ENCODE measurements around the gene DNPEP. TPM values are rescaled to one million over a fixed set of nuclear protein-coding genes. Genes with fewer than 3 reads are reported as not detected.
"Not testable (repeated sequence)": the region's sequence is repeated elsewhere in the genome, so short reads cannot be mapped to it uniquely, and the experiment has no call there.

Gene DNPEP
- total RNA-seq, 1 experiment from 2014 or later: 69.2 TPM

DNA sequence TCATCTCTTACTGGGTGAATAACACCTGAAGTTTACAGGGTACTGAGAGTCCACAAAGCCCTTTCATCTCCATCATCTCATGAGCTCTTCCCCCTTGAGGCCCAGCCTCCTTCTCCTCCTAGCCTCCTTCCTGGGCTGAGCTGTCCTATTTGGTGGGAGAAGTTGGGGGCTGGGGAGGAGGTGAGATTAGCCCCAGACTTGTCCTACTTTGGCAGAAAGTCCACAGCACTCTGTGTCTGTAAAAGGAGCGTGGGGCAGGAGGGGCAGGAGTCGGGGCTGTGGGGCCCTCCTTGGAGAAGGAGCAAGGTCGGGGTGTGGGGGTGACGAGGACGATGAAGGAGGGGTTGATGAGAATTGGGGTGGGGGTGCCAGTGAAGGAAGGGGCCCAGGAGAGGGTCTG, 20.5 kb upstream of the DNPEP start:
- DNase-seq (ENCODE audit: low spot score): no peak
- ChIA-PET POLR2A (ENCODE audit: low non-redundant PET) (no interaction called here), CTCF (no interaction called here)
- H3K4me1 ChIP-seq (ENCODE audit: insufficient read depth, low read length, poor library complexity, severe bottlenecking): no peaks in the 10 kb centered on the region
- H3K9me3 ChIP-seq (ENCODE audit: low read depth, low read length, poor library complexity, severe bottlenecking): no peaks in the 10 kb centered on the region
- H3K36me3 ChIP-seq (ENCODE audit: insufficient read depth, low read length, poor library complexity, severe bottlenecking): no peaks in the 10 kb centered on the region
- H3K4me3 ChIP-seq (ENCODE audit: low read depth, low read length, poor library complexity, severe bottlenecking): no peak overlapping the region
- TF ChIP-seq, protein P1, sequence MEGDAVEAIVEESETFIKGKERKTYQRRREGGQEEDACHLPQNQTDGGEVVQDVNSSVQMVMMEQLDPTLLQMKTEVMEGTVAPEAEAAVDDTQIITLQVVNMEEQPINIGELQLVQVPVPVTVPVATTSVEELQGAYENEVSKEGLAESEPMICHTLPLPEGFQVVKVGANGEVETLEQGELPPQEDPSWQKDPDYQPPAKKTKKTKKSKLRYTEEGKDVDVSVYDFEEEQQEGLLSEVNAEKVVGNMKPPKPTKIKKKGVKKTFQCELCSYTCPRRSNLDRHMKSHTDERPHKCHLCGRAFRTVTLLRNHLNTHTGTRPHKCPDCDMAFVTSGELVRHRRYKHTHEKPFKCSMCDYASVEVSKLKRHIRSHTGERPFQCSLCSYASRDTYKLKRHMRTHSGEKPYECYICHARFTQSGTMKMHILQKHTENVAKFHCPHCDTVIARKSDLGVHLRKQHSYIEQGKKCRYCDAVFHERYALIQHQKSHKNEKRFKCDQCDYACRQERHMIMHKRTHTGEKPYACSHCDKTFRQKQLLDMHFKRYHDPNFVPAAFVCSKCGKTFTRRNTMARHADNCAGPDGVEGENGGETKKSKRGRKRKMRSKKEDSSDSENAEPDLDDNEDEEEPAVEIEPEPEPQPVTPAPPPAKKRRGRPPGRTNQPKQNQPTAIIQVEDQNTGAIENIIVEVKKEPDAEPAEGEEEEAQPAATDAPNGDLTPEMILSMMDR (conservative IDR thresholded peaks at IDR 0.05; ENCODE audit: low read depth, low read length): no peak
- TF ChIP-seq EZH2 (IDR thresholded peaks at IDR 0.05; ENCODE audit: borderline replicate concordance, low read depth, low read length, poor library complexity, severe bottlenecking): no peak
- no peaks in the 10 kb centered on the region for H3K27me3 ChIP-seq (replicated peaks; ENCODE audit: insufficient read depth, low read depth, low read length, poor library complexity)
- H3K27ac ChIP-seq (ENCODE audit: low read depth, low read length, poor library complexity, severe bottlenecking): no peak overlapping the region
- intact Hi-C loops (cut with micrococcal nuclease; ENCODE audit: unreplicated experiment): no loop called here
- BruUV-seq (replicated peaks): no TSS peak

GRCh38 chr2:219407343-219407742, 19.6 kb upstream of the DNPEP start:
- intact Hi-C loops (cut with micrococcal nuclease; ENCODE audit: unreplicated experiment): not testable (repeated sequence)

GRCh38 chr2:219406861-219407230, 19.1 kb upstream of the DNPEP start:
- ChIA-PET POLR2A (ENCODE audit: low non-redundant PET) (no interaction called here), CTCF (no interaction called here)
- intact Hi-C loops (cut with micrococcal nuclease; ENCODE audit: unreplicated experiment): no loop called here
- H3K4me3 ChIP-seq (ENCODE audit: low read depth, low read length, poor library complexity, severe bottlenecking): no peak overlapping the region
- BruUV-seq (replicated peaks): no TSS peak
- no peak overlapping the region for H3K27ac ChIP-seq (ENCODE audit: low read depth, low read length, poor library complexity, severe bottlenecking)
- DNase-seq (ENCODE audit: low spot score): no peak
- H3K27me3 ChIP-seq (replicated peaks; ENCODE audit: insufficient read depth, low read depth, low read length, poor library complexity): no peaks in the 10 kb centered on the region
- H3K9me3 ChIP-seq (ENCODE audit: low read depth, low read length, poor library complexity, severe bottlenecking): no peaks in the 10 kb centered on the region
- peaks cover 6% of the 10 kb centered on the region for H3K4me1 ChIP-seq (ENCODE audit: insufficient read depth, low read length, poor library complexity, severe bottlenecking)
- H3K36me3 ChIP-seq (ENCODE audit: insufficient read depth, low read length, poor library complexity, severe bottlenecking): no peaks in the 10 kb centered on the region
- TF ChIP-seq, protein P1 (conservative IDR thresholded peaks at IDR 0.05; ENCODE audit: low read depth, low read length): no peak
- no peak for TF ChIP-seq EZH2 (IDR thresholded peaks at IDR 0.05; ENCODE audit: borderline replicate concordance, low read depth, low read length, poor library complexity, severe bottlenecking)

More at GRCh38 chr2:219407343-219407742, 19.6 kb upstream of the DNPEP start:
- BruUV-seq (replicated peaks); H3K27ac ChIP-seq (ENCODE audit: low read depth, low read length, poor library complexity, severe bottlenecking); DNase-seq (ENCODE audit: low spot score); H3K36me3 ChIP-seq (ENCODE audit: insufficient read depth, low read length, poor library complexity, severe bottlenecking); CTCF ChIA-PET; H3K27me3 ChIP-seq (replicated peaks; ENCODE audit: insufficient read depth, low read depth, low read length, poor library complexity); H3K4me1 ChIP-seq (ENCODE audit: insufficient read depth, low read length, poor library complexity, severe bottlenecking); H3K4me3 ChIP-seq (ENCODE audit: low read depth, low read length, poor library complexity, severe bottlenecking); H3K9me3 ChIP-seq (ENCODE audit: low read depth, low read length, poor library complexity, severe bottlenecking); POLR2A ChIA-PET (ENCODE audit: low non-redundant PET): not testable (repeated sequence)

GRCh38 chr2:219405958-219406860, 18.5 kb upstream of the DNPEP start:
- no peak overlapping the region for H3K27ac ChIP-seq (ENCODE audit: low read depth, low read length, poor library complexity, severe bottlenecking)
- CTCF ChIA-PET: no interaction called here
- intact Hi-C loops (cut with micrococcal nuclease; ENCODE audit: unreplicated experiment): no loop called here
- TF ChIP-seq, protein P1 (conservative IDR thresholded peaks at IDR 0.05; ENCODE audit: low read depth, low read length): no peak
- TF ChIP-seq EZH2 (IDR thresholded peaks at IDR 0.05; ENCODE audit: borderline replicate concordance, low read depth, low read length, poor library complexity, severe bottlenecking): no peak
- peaks cover 6% of the 10 kb centered on the region for H3K4me1 ChIP-seq (ENCODE audit: insufficient read depth, low read length, poor library complexity, severe bottlenecking)
- no TSS peak for BruUV-seq (replicated peaks)
- POLR2A ChIA-PET (ENCODE audit: low non-redundant PET): no interaction called here
- no peaks in the 10 kb centered on the region for H3K27me3 ChIP-seq (replicated peaks; ENCODE audit: insufficient read depth, low read depth, low read length, poor library complexity)
- H3K4me3 ChIP-seq (ENCODE audit: low read depth, low read length, poor library complexity, severe bottlenecking): no peak overlapping the region
- H3K36me3 ChIP-seq (ENCODE audit: insufficient read depth, low read length, poor library complexity, severe bottlenecking): no peaks in the 10 kb centered on the region
- no peaks in the 10 kb centered on the region for H3K9me3 ChIP-seq (ENCODE audit: low read depth, low read length, poor library complexity, severe bottlenecking)
- no peak for DNase-seq (ENCODE audit: low spot score)

Measured in A673 (cell line).